Gastrocnemius medialis (tissue), 4 donors: ENCODE data around the gene ADAR. TPM values are rescaled to one million over a fixed set of nuclear protein-coding genes. Genes with fewer than 3 reads are reported as not detected.
A peak's percentile ranks its signal among the peaks of the same experiment; 100 is the strongest.

ENCODE experiments used
- ATAC-seq, 2 donors: fragments of 150-250 bp; one replicate each; pipeline ENCODE4 v1.9.1; 2016
- DNase-seq, 2 donors: peaks; one replicate each; pipeline ENCODE4 v3.0.0-alpha.2; 2019
- H3K27ac ChIP-seq, 4 donors: fragments of 200-600 bp; sonication (generic); 1 replicate in 1 of 4; 2 replicates in 3 of 4; pipeline ENCODE4 v1.5.1; 2016 to 2018; ENCODE audit warnings: mild to moderate bottlenecking in 2 of 4, moderate library complexity in 1 of 4
- H3K27me3 ChIP-seq, 3 donors: fragments of 200-600 bp; sonication (generic) in 2 of 3; 1 replicate in 1 of 3; 2 replicates in 2 of 3; pipeline versions ENCODE4 v1.5.1 to v1.6.0; 2016 to 2019; ENCODE audit warnings: mild to moderate bottlenecking in 1 of 3, moderate library complexity in 1 of 3
- H3K36me3 ChIP-seq, 2 donors: fragments of 200-600 bp; sonication (generic) in 1 of 2; one replicate each; pipeline ENCODE4 v1.5.1; 2017 to 2018
- H3K4me1 ChIP-seq, 2 donors: fragments of 200-600 bp; sonication (generic) in 1 of 2; one replicate each; pipeline ENCODE4 v1.5.1; 2016 to 2017; ENCODE audit warnings: mild to moderate bottlenecking in 2 of 2
- H3K4me3 ChIP-seq, 4 donors: fragments of 200-600 bp; sonication (generic) in 3 of 4; 1 replicate in 1 of 4; 2 replicates in 3 of 4; pipeline ENCODE4 v1.5.1; 2016 to 2019; ENCODE audit warnings: mild to moderate bottlenecking in 2 of 4
- H3K9me3 ChIP-seq, 3 donors: fragments of 200-600 bp; sonication (generic) in 2 of 3; 1 replicate in 1 of 3; 2 replicates in 2 of 3; pipeline ENCODE4 v1.5.1; 2016 to 2019
- CTCF ChIP-seq, 5 experiments: fragments of 450-650 bp in 3 of 5; fragments of 200-600 bp in 2 of 5; sonication (generic) in 2 of 5; IDR thresholded peaks in 4 of 5; conservative IDR thresholded peaks in 1 of 5; 1 replicate in 4 of 5; 2 replicates in 1 of 5; pipeline ENCODE4 v1.5.1; 2016 to 2019; ENCODE audit warnings: antibody characterized with exemption in 5 of 5, mild to moderate bottlenecking in 3 of 5, moderate library complexity in 3 of 5
- POLR2A ChIP-seq, 2 donors: fragments of 450-650 bp; IDR thresholded peaks; one replicate each; pipeline ENCODE4 v1.6.1; 2017; ENCODE audit warnings: antibody characterized with exemption in 2 of 2, mild to moderate bottlenecking in 2 of 2, moderate library complexity in 2 of 2
- in situ Hi-C, 4 donors: fragments of 200-750 bp; cut with MboI; loops; one replicate each; pipeline versions ENCODE4 v1.15.0 to v1.8.0; 2017; ENCODE audit warnings: low sequenced_read_pairs in 4 of 4
- intact Hi-C: fragments of 100-400 bp; cut with DNase I; formaldehyde crosslinking; loops from one replicate; pipeline ENCODE4 v1.15.1; 2023; ENCODE audit warnings: low total_unique reads
- total RNA-seq, 4 donors: library from RNA; depleted of rRNA; stranded (reverse); fragments of >200 nt; gene quantifications; one replicate each; pipeline versions ENCODE4 v1.1.0 to v1.2.3, GENCODE V29; 2016

Gene ADAR
- total RNA-seq, 4 donors from 2014 or later, result 16.4 to 38.4 (median 19.0) TPM

- in situ Hi-C loops (loop anchor here in 1 of 4 donors (25.0 kb wide), 1 partner anchor 205 kb away; no protein-coding TSS in a partner anchor), intact Hi-C loops (loop anchor here (5.0 to 10.0 kb wide), 3 partner anchors 363 to 580 kb away; partner anchors contain the start of genes SLC50A1, TPM3 and ZBTB7B)
- Histone ChIP-seq H3K36me3 (peaks cover 0 to 35% of the 10 kb centered on the region in 2 donors), H3K4me3 (peak overlapping the region; percentile 66 to 90 (median 76)), H3K27ac (peak overlapping the region; percentile 81 to 98 (median 90)), H3K4me1 (peaks cover 39 to 41% of the 10 kb centered on the region in 2 donors), H3K9me3 (no peaks in the 10 kb centered on the region), H3K27me3 (no peaks in the 10 kb centered on the region)
- TF ChIP-seq CTCF (IDR thresholded peaks at IDR 0.05 in 4 of 5, conservative IDR thresholded peaks at IDR 0.05 in 1 of 5), result no peak
- TF ChIP-seq POLR2A (IDR thresholded peaks at IDR 0.05), result no peak
- ATAC-seq (no peak), DNase-seq (no peak)
Measured at GRCh38 chr1:154557248-154557938, 50.6 kb downstream of the ADAR start.

- in situ Hi-C loops, result loop anchor here in 1 of 4 donors (25.0 kb wide), 1 partner anchor 206 kb away; no protein-coding TSS in a partner anchor
- H3K4me1 ChIP-seq, result peaks cover 39 to 41% of the 10 kb centered on the region in 2 donors
Measured at GRCh38 chr1:154556422-154556821, 51.6 kb downstream of the ADAR start.

DNA sequence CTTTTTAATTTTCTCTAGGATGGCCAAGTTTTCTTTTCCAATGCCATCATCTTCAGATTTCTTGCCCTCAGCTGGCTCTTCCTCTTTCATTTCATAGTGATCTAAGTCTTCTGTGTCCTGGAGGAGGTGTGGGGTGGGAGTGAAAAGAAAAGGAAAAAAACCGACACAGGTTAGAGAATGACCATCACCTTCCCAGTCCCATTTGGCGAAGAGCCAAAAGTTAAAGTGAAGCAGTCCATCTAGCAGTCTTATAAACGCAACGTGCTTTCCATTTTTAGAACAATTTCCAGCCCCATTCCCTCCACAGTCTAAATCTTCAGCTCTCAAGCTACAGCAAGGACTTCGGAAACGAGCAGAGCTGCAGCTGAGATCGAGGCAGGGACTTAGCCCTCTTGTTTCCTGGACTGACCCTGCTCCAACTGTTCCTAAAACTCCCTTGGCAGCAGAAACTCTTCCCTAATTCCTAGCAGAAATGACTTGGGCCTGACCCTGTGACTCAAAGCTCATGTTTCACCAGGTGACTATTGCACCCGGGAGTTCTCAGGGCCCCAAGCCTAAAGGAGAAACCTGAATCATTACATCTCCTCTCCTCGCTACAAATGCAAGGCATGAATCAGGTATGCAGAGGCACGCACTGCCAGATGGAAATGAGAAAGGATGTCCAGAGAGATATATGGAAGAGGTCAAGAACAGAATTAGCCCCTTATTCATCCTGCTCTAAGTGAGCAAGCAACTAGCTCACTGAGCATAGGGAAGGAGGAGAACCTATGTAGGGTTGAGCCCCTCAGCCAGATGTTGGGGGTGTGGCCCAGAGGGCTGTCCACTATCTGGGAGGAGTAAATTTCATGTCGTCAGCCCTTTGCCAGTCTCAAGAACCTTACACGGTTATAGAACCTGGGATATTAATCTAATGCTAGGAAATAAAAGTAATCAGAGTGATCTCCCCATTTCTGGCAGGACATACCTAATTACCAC lies 54.6 kb downstream of the ADAR start:
- intact Hi-C loops (loop anchor here (1.0 to 10.0 kb wide), 2 partner anchors 154 to 359 kb away; partner anchors contain the start of gene TPM3), in situ Hi-C loops (loop anchor here in 2 of 4 donors (5.0 to 25.0 kb wide), 2 partner anchors 71 to 209 kb away; no protein-coding TSS in a partner anchor)
- peaks cover 0 to 74% of the 10 kb centered on the region in 2 donors for H3K36me3 ChIP-seq
- H3K27ac ChIP-seq, result peak overlapping the region; percentile 34 to 63 (median 59)
- DNase-seq (peak; percentile 30 to 48), ATAC-seq (peak; percentile 72)
- H3K9me3 ChIP-seq, result no peaks in the 10 kb centered on the region
- no peak overlapping the region for H3K4me3 ChIP-seq
- no peak for TF ChIP-seq POLR2A (IDR thresholded peaks at IDR 0.05)
- no peak for TF ChIP-seq CTCF (IDR thresholded peaks at IDR 0.05 in 4 of 5, conservative IDR thresholded peaks at IDR 0.05 in 1 of 5)
- H3K4me1 ChIP-seq, result peaks cover 32 to 36% of the 10 kb centered on the region in 2 donors
- H3K27me3 ChIP-seq, result no peaks in the 10 kb centered on the region

More at GRCh38 chr1:154556422-154556821, 51.6 kb downstream of the ADAR start:
- peak overlapping the region; percentile 81 to 98 (median 90) for H3K27ac ChIP-seq
- TF ChIP-seq POLR2A (IDR thresholded peaks at IDR 0.05), result no peak
- no peak for TF ChIP-seq CTCF (IDR thresholded peaks at IDR 0.05 in 4 of 5, conservative IDR thresholded peaks at IDR 0.05 in 1 of 5)
- intact Hi-C loops, result loop anchor here (5.0 to 10.0 kb wide), 3 partner anchors 362 to 581 kb away; partner anchors contain the start of genes SLC50A1, TPM3 and ZBTB7B
- ATAC-seq (no peak), DNase-seq (no peak)
- peaks cover 0 to 45% of the 10 kb centered on the region in 2 donors for H3K36me3 ChIP-seq
- no peaks in the 10 kb centered on the region for H3K27me3 ChIP-seq
- H3K9me3 ChIP-seq, result no peaks in the 10 kb centered on the region
- peak overlapping the region; percentile 66 to 90 (median 76) for H3K4me3 ChIP-seq

DNA sequence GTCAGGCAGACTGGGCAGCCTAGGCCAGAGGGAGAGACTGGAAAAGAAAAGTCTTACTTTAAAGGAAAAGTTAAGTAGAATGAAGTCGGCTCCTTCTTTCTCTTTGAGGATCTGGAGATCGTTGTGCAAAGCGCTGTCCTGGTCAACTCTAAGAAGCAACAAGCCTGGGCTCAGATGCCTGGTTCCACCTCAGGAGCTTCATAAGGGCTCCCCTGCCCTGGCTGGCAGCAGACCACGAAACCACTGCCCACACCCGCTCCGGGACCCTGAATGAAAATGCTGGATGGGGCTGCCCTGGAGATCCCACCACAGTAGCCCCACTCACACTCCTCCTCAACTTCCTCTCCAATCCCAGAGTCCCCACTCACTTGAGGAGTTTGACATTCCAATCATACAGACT lies 56.0 kb downstream of the ADAR start:
- intact Hi-C loops, result loop anchor here (10.0 kb wide), 1 partner anchor 357 kb away; the partner anchor contains the start of gene TPM3
- peaks cover 0 to 74% of the 10 kb centered on the region in 2 donors for H3K36me3 ChIP-seq
- H3K27me3 ChIP-seq, result no peaks in the 10 kb centered on the region
- no peak overlapping the region for H3K27ac ChIP-seq
- no peak overlapping the region for H3K4me3 ChIP-seq
- no peaks in the 10 kb centered on the region for H3K9me3 ChIP-seq
- in situ Hi-C loops, result loop anchor here in 2 of 4 donors (5.0 to 25.0 kb wide), 2 partner anchors 70 to 210 kb away; no protein-coding TSS in a partner anchor
- peaks cover 26 to 29% of the 10 kb centered on the region in 2 donors for H3K4me1 ChIP-seq
- TF ChIP-seq CTCF (IDR thresholded peaks at IDR 0.05 in 4 of 5, conservative IDR thresholded peaks at IDR 0.05 in 1 of 5) (no peak), POLR2A (IDR thresholded peaks at IDR 0.05) (no peak)
- no peak for ATAC-seq
- DNase-seq, result no peak
